GM18517 (cell line): Measurements from ENCODE around the gene TH.

ENCODE experiments used
- ATAC-seq: cut with Tn5 transposase; IDR thresholded peaks from one replicate; pipeline ENCODE4 v1.9.1; 2021; ENCODE audit warnings: mild to moderate bottlenecking, moderate library complexity; ENCODE audit not compliant: unreplicated experiment

TH gene

DNA sequence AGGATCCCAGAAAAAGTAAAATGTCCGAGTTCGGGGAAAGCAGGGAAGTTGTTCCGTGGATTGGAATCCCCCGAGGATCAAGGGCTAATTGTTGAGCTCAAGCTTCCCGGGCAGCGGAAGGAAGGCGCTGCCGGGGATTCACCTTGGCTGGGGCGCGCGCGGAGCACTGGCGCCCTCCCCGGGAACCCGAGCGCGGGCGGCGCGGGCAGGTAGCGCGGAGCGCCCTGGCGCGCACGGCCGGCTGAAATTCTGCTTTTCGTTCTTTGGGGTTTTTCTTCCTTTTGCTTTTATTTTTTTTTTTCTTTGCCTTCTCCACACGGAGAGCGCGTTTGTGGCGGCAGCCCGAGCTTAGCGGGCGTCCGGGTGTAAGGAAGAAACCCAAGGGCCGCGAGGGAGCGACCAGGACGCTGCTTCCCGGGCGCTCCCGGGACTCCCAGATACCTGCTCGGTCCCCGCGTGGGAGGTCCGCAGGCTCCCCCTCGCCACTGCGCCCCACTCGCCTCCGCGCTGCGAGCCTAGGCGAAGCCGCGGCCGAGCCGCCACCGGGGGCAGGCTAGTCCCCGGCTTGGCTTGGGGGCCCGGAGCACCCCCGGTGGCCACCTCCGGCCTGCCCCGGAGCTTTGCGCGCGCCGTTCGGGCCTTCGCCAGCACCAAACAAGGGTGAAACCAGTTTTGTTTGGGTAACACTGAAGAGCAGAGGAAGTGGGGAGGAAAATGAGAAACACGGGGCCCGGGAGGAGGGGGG is 27.6 kb downstream of the TH start:
- ATAC-seq, result no peak

- no peak for ATAC-seq
Measured at GRCh38 chr11:2143477-2143798, 28.2 kb downstream of the TH start.

- ATAC-seq, result no peak
Measured at GRCh38 chr11:2142762-2143202, 28.8 kb downstream of the TH start.

DNA sequence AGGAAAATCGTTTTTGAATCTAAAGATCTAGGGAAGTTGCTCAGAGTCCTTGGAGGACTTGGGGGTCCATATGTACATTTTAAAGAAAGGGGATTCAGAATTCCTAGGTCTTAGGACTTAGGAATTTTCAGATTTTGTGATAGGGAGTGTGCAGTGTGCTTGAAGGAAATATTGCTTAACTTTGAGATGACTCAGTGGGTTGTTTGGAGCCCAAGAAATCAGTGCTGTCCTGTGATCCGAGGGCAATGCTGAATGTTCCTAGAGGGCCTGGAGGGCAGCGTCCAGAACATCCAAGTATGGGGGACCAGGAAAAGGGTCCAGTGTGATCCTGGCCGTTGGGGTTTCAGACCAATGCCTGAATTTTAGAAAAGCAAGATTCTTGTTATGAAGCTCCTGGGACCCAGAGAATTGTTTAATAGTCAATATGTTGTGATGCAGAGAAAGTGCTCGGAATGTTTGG is 29.3 kb downstream of the TH start:
- ATAC-seq, result no peak

DNA sequence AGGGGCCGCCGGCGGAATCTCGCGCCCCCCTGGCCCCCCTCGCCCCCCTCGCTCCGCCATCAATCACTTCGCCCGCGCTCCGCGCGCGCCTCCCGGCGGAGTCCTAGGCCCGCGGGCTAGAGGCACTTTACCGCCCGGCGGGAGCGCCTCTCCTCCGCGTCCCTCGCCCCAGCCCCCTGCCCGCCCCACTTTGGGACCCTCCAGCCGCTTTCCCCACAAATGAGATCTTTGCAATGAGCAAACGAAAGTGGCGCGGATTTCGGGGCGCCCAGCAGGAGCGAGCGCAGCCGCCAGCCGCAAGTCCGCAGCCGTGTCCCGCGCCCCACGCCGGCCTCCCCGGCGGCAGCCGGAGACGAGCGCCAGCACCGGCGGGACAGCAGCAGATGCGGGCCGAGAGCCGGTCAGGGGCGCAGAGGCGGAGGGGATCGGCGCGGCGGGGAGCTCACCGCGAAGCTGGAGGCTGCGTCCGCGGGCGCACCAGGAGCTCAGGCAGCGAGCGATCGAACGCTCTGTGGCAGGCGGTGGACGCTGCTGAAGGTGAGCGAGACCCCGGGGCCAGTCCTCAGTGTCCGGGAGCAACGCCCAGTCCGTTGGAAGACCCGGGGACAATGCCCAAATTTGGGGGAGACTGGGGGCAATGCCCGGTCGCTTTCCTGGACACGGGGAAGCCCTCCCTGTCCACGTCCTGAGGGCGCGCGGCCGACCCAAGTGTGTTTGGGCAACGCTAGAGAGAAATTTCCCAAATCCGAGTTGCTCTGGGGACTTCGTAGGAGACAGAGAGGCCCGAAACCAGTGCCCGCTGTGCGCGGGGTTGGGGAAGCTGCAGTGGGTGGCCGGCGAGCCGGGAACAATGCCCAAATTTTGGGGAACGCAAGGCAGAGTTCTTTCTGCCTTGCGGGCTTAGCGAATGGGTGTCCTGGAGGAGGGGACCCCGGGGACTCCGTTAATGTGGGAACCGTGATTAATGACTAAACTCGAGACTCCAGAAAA is 30.9 kb downstream of the TH start:
- no peak for ATAC-seq

- no peak for ATAC-seq
Measured at GRCh38 chr11:2139621-2140337, 31.8 kb downstream of the TH start.

- ATAC-seq, result no peak
Measured at GRCh38 chr11:2139123-2139521, 32.5 kb downstream of the TH start, which contains the start of gene IGF2. IGF2 (minus strand) TSS chr11:2139389; CDS start chr11:2135523, 3,866 bp downstream.

- no peak for ATAC-seq
Measured at GRCh38 chr11:2138431-2139122, 33.0 kb downstream of the TH start.

DNA sequence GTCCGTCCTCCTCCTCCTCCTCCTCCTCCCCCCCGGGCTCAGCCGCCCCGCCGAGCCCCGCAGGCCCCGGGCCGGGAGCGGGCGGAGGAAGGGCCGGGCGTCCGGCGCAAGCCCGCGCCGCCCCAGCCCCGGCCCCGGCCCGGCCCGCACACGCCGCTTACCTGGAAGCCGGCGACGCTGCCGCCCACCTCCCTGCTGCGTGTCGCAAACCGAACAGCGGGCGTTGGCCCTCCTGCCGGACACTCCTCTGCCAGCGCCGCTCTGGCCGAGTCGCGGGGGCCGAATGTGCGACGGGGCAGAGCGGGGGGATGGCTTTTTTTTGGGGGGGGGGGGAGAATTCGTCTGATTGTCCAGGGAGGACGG is 33.6 kb downstream of the TH start:
- no peak for ATAC-seq

GRCh38 chr11:2137202-2138067 is 34.2 kb downstream of the TH start:
- ATAC-seq, result no peak

DNA sequence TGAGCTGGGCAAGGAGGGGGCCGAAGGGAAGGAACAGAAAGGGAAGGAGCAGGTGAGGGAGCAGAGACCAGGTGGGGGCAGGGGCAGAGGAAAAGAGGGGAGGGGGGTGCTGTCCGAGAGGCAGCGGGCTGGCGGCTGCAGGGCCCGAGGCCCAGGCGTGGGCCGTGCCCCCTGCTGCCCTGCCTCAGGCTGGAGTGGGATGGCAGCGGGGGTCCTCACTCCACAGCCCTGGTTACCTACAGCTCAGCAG is 34.7 kb downstream of the TH start:
- no peak for ATAC-seq

- ATAC-seq, result no peak
Measured at GRCh38 chr11:2136209-2136951, 35.2 kb downstream of the TH start.

GRCh38 chr11:2135648-2136201 is 35.9 kb downstream of the TH start:
- ATAC-seq, result no peak

DNA sequence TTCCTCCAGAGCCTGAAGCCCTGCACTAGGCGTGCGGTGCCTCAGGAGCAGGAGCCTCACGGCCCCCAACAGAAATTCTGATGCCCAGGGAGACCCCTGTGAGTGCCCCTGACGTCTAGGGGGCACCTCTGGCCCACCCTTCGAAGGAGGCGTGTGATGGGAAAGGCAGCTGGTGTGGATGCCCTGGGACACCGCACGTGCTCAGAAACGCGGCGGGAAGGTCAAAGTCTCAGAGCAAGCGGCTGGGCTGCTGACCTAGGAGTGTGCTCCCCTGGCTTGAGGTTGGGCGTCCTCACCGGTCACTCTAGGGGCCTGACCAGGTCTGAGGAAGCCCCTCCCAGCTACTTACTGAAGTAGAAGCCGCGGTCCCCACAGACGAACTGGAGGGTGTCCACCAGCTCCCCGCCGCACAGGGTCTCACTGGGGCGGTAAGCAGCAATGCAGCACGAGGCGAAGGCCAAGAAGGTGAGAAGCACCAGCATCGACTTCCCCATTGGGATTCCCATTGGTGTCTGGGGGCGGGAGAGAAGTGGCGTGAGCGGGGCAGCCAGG is 36.5 kb downstream of the TH start:
- ATAC-seq, result no peak

GRCh38 chr11:2134022-2135010 is 37.3 kb downstream of the TH start:
- ATAC-seq, result no peak

GRCh38 chr11:2133241-2134021 is 38.2 kb downstream of the TH start:
- ATAC-seq, result no peak

DNA sequence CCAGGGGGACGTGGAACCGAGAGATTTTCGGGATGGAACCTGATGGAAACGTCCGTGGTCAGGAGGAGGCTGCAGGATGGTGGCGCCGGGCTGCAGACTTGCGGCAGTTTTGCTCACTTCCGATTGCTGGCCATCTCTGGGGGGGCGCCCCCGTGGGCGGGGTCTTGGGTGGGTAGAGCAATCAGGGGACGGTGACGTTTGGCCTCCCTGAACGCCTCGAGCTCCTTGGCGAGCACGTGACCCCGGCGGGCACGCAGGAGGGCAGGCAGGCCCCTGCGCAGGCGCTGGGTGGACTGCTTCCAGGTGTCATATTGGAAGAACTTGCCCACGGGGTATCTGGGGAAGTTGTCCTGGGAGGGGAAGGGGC is 38.8 kb downstream of the TH start:
- ATAC-seq, result no peak
